IPS-NIHi11 (cell line): Measurements from ENCODE around the gene SNU13.
"Not testable (repeated sequence)": the region's sequence is repeated elsewhere in the genome, so short reads cannot be mapped to it uniquely, and the experiment has no call there.

ENCODE experiments used
- DNase-seq: peaks from one replicate; pipeline ENCODE4 v3.0.0; 2012; ENCODE audit warnings: mixed read lengths, low spot score

Gene SNU13

DNA sequence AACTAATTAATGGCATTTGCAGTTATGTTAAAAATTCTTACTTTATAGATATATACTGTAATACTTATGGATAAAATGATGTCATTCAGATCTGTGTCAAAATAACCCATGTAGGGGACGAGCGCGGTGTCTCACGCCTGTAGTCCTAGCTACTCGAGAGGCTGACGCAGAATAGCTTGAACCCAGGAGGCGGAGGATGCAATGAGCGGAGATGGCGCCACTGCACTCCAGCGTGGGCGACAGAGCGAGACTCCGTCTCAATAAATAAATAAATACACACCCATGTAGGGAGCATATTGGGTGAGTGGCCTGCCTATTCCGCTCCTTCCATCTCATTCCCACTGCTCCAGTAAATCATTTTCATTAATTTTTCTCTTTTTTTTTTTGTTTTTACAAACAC is 7.1 kb downstream of the SNU13 start:
- no peak for DNase-seq

DNA sequence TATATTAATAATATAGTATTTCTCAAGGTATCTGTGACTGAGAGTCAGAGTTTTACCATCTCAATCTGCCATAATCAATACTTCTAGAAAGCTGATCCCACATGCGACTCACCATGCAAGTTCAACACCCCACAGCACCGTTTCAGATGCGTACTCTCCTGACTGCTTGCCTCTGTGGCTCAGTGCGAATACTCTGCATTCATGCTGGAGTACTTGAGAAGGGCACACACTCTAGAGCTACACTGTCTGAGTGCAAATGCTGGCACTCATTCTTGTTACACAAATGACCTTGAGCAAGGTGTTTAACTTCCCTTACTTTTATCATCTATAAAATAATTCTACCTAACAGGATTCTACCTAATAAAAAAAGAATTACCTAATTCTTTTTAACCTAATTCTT is 12.5 kb downstream of the SNU13 start:
- DNase-seq: no peak

DNA sequence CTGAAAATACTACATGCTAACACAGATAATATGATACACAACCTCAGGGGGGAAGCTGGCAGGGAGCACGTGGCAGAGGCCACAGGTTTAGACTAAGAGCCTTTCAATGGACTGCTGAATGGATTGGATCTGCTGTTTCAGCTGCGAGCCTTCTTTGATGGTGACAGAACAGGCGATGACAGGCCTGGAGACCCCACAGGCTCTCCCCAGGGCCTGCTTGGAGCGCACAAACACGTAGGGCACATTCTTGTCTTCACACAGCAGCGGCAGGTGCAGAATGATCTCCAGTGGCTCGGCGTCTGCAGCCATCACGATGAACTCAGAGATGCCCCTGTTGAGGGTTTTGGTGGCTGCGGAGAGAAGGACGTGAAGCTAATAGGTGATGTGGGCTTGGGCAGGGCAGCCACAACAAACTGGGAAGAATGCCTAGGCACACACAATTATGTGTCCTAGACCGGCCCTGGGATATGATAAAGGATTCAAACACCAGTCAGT is 13.8 kb downstream of the SNU13 start:
- no peak for DNase-seq

DNA sequence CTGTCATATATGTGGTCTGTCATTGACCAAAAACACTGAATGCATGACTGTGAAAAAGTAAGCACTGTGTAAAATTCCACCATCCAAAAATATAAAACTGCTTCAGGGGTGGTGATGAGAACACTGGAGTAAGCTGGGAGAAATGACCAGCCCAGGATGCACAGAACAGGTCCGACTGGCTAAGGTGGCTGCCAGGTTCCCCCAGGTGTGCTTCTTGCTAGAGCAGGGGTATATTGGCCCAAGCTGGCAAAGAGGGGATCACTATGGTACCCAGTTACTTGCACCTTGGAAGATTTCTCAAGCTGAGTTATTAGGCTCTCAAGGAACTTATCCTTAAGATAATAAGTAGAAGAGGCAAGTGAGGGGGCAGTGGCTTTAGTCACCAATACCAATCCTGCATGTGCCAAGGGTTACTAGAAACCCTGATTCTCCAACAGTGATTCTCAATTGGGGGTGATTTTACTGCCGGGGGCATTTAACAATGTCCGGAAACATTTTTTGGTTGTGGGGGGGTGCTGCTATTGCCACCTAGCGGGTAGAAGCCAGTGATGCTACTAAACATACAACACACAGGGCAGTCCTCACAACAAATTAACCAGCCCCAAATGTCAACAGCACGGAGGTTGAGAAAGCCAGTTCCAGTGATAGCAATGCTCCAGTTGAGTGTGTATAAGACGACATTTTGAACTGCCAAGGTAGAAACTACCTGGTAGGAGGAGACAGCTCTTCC is 15.7 kb downstream of the SNU13 start:
- peak; percentile 35 for DNase-seq

DNA sequence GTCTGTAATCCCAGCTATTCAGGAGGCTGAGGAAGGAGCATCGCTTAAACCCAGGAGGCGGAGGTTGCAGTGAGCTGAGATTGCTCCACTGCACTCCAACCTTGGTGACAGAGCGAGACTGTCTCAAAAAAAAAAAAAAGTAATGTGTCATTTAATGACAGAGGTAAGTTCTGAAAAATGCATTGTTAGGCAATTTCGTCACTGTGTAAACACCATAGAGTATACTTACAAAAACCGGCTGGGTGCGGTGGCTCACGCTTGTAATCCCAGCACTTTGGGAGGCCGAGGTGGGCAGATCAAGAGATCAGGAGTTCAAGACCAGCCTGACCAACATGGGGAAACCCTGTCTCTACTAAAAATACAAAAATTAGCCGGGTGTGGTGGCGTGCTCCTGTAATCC is 16.6 kb downstream of the SNU13 start:
- not testable (repeated sequence) for DNase-seq

DNA sequence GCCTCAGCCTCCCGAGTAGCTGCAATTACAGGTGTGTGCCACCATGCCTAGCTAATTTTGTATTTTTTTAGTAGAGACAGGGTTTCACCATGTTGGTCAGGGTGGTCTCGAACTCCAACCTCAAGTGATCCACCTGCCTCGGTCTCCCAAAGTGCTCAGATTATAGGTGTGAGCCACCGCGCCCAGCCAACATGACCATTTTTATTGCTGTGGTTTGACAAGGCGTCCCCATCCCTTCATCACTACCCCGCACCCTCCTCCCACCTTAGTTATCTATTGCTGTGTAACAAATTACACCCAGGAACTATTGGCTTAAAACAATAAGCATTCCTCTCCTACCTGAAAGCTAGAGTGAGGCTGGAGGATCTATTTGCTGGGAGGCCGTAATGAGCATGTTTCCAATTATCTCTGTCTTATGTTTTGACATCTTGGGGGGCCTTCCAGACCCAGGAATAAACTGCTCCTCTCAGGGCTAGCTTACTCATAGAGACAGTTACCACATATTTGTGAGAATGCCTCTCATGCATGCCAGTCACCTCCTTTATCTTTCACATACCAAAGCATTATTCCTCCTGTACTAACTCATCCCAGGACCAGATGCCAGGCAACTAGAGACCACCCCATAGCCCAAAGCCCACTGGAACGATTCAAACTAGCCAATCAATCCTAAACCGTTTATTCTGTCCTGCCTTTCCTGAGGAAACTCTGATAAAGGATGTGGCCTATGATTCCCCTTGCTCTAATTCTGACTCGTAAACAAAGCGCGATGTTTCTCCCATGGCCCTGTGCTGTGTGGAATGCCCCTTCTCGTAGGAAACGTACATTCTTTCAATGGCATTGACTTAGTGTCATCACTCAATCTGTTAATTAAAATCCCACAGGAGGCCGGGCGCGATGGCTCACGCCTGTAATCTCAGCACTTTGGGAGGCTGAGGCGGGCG is 19.4 kb downstream of the SNU13 start:
- DNase-seq: no peak

DNA sequence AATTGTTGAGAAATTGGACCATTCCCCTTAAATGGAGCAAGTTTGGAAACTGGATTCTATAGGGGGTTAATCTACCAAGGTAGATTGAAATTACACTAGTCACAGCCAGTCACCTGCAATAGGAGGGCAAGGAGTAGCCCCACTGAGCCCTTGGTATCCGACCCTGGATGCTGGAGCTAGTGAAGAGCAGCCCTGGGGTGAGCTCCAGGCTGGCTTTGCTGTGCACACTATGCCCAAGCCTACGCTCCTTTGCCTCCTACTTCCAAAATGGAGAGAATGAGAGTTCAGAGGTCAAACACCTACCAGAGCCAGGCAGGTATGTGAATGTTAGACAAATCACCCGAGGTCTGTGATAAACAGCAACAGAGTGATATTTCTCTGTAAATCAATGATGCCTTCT is 23.7 kb downstream of the SNU13 start:
- no peak for DNase-seq

DNA sequence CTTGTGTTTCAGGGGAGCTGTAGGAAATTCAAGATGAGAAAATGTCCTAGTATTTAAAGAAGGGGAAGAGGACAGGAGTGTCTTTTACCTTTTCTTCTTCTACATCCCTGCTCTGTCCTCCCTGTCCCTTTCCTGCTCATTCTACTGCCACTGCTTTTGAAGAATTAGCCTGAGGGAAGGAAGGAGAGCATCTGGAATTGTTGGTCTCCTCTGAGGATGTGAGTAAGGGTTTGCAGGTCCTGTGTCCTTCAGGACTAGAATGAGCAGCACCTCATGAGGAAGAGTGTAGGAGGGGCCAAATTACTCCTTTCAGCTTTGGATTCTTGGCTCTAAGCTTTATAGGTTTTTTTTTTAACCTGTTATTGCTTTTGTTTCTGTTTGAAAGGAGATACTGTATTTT is 24.2 kb downstream of the SNU13 start:
- DNase-seq: no peak

DNA sequence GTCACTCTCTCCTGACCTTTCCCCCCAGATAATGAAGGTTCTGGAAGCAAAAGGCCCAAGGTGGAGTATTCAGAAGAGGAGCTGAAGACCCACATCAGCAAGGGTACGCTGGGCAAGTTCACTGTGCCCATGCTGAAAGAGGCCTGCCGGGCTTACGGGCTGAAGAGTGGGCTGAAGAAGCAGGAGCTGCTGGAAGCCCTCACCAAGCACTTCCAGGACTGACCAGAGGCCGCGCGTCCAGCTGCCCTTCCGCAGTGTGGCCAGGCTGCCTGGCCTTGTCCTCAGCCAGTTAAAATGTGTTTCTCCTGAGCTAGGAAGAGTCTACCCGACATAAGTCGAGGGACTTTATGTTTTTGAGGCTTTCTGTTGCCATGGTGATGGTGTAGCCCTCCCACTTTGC is 25.1 kb downstream of the SNU13 start:
- DNase-seq: not testable (repeated sequence)

DNA sequence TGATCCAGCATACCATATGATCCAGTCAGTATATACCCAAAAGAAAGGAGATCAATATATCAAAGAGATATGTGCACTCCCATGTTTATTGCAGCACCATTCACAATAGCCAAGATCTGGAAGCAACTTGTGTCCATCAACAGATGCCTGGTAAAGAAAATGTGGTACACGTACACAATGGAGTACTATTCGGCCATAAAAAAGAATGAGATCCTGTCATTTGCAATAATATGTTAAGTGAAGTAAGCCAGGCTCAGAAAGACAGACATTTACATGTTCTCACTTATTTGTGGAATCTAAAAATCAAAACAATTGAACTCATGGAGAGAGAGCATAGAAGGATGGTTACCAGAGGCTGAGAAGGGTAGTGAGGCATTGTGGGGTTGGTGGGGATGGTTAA is 27.0 kb downstream of the SNU13 start:
- no peak for DNase-seq

DNA sequence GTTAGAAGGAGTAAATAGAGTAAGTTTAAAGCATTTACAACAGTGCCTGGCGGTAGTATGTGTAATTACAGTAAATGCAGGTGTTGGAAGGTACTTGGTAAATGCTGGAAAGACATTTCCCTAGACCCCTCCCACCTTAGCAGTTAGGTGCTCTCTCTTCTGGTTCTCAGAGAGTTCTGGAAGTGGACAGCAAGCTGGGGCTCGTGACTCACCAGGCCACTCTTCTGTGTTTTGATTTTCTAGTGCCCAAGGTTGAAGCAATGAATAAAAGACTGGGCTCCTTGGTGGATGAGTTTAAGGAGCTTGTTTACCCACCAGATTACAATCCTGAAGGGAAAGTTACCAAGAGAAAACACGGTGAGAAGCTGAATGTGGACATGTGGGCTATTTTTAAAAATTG is 27.6 kb downstream of the SNU13 start:
- DNase-seq: no peak

DNA sequence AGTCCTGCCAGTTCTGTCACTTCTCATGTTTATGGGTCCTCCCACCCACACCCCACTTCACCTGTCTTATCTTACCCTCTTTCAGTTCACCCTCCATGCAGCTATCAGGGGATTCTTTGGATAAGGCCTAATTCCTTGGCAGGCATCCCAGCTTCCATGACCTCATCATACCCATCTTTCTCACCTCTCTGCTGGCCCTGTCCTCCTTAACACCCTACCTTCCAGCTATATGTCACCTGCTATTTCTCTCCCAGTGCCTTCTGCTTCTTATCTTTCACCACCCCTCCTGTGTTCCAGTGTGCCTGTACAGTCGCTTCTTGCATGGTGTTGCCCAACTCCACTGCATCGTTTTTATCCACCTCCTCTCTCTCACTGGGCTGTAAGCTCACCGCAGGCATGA is 28.3 kb downstream of the SNU13 start:
- no peak for DNase-seq

DNA sequence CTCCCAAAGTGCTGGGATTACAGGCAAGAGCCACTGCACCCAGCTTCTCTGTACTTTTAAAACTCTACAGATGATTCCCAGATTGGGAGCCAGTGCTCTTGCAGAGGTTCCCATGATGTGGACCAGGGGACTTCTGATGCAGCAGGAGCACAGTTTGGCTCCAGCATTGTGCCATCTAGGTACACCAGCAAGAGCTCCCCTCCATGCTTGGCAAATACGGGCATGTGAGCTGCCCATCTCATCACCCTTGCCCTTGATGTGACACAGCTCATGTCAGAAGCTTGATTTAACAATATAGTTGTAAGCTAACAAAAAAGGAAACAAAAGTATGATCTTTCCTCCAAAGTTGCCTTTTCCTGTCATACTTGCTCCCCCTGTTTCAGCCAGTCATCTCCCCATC is 28.7 kb downstream of the SNU13 start:
- no peak for DNase-seq

DNA sequence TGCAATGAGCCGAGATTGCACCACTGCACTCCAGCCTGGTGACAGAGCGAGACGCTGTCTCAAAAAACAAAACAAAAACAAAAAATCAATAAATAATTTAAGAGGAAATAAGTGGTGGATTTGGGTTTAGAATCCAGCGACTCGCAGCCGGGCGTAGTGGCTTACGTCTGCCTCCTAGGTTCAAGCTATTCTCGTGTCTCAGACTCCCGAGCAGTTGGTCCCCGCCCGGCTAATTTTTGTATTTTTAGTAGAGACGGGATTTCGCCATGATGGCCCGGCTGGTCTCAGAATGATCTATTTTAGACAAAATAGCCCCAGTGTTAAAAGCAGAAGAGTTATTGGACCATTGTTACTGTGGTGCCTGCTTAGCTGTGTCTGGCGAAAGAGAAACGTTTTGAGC is 29.8 kb downstream of the SNU13 start:
- no peak for DNase-seq

DNA sequence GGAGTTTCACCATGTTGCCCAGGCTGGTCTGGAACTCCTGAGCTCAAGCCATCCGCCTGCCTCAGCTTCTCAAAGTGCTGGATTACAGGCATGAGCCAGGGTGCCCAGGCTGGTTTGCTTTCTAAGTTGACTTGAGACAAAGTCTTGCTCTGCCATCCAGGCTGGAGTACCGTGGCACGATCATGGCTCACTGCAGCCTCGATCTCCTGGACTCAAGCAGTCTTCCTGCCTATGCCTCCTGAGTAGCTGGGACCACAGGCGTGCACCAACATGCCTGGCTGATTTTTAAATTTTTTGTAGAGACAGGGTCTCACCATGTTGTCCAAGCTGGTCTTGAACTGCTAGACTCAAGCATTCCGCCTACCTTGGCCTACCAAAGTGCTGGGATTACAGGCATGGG is 31.0 kb downstream of the SNU13 start:
- DNase-seq: no peak

DNA sequence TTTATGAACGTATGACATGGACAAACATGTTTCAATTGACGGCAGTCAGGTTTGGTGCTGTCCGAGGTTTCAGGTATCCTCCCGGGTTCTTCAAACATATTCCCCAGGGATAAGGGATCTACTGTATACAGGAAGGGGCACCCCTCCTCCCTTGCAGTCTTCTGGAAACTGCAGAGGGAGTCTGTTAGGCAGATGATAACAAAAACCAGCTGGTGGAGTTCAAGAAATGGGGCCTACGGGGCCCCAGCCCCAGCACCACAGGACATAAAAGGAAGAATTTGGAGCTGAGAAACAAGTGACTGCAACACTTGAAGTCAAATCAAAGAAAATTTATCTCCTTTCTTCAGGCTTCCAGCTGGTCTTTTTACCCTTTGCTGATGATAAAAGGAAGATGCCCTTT is 32.1 kb downstream of the SNU13 start:
- DNase-seq: no peak

DNA sequence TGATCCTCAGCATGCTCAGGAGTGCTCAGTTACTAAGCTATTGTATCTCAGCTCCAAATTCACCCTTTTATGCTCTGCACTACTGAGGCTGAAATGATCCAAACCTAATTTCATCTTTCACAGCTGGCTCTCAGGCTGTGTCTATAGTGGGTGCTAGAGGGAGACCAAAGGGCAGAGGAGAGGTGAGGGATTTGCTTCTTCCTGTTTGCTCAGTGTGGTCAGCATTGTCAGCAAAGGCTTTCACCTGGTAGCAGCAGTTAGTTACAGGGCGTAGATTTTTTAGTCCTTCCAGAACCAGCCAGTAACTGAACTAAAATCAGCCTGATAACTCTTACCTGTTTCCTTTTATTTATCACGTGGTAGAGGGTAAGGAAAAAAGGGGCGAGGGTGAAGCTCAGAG is 34.3 kb downstream of the SNU13 start:
- DNase-seq: no peak

DNA sequence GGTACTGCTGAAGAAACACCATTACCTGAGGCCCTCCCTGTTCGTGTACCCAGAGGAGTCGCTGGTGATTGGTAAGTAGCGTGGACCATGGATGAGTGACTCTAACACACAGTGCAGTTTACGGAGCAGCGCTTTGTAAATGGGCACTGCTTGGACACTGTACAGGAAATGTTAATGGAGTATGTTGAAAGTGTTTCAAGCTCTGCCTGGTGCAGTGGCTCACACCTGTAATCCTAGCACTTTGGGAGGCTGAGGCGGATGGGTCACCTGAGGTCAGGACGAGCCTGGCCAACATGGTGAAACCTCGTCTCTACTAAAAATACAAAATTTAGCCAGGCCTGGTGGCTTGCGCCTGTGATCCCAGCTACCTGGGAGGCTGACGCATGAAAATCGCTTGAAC is 37.8 kb downstream of the SNU13 start:
- no peak for DNase-seq

DNA sequence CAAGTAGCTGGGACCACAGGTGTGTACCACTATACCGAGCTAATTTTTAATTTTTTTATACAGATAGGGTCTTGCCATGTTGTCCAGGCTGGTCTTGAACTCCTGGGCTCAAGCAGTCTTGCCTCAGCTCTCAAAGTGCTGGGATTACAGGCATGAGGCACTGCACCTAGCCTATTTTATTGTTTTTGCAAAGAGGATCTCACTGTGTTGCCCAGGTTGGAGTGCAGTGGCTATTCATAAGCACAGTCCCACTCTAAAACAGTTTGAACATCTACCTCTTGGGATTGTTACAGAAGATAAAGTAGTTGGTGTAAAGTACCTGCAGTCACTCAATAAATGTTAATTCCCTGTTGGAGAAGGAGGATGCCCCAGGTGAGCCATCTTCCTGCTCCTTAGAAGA is 38.4 kb downstream of the SNU13 start:
- no peak for DNase-seq

DNA sequence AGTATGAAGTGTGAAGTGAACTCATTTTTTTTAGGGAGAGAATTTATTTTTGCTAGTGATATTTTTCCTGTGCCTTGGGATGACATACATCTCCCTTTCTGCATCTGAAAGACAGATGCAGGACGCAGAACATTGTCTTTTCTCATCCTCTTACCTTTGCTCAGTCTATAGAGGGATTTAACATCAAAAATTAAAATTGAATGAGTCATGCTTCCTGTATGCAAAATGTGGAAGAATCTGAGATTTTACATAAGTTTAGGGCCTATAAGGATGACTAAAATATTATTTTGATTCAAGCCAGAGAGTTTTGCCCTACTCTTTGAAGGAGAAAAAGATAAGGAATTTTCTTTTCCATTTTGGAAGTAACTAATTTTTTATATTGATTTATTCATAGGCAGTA is 40.2 kb downstream of the SNU13 start:
- DNase-seq: no peak

DNA sequence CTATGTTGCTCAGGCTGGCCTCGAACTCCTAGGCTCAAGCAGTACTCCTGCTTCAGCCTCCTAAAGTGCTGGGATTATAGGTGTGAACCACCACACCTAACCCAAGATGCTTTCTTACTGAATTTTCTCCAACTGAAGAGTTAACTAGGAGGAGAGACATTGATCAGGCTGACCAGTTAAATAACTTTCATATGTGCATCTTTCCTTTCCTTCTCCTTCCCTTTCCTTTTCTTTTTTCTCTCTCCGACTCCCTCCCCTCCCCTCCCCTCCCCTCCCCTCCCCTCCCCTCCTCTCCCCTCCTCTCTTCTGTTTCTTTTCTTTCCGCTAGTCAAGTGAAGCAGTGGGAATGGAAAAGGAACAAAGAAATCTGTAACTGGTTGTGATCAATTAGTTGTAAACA is 40.9 kb downstream of the SNU13 start:
- no peak for DNase-seq

DNA sequence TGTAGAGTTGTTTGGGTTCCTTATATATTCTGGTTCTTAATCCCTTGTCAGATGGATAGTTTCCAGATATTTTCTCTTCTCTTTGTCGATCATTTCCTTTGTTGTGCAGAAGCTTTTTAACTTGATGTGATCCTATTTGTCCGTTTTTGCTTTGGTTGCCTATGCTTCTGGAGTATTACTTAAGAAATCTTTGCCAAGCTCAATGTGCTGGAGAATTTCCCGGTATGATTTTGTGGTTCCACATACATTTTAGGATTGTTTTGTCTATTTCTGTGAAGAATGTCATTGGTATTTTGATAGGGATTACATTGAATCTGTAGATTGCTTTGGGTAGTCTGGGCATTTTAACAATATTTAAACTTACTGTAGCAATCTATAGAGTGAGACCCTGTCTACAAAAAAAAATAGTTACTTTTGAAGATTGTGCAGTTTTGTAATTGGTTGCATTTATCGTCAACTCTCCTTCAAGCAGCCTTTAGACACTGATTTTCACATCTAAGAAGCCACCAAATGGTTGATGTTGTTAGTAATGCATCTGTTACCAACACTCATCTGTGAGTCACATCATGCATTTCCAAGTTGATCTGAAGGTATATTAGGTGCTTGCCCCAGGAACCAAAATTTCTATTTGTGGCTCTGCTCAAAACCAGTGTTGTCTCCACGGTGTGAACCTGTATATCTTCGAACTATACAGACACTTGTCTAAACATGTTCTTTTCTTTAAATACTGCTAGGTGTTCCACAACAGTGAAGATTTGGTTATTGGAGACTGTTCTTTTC is 46.1 kb downstream of the SNU13 start:
- no peak for DNase-seq

DNA sequence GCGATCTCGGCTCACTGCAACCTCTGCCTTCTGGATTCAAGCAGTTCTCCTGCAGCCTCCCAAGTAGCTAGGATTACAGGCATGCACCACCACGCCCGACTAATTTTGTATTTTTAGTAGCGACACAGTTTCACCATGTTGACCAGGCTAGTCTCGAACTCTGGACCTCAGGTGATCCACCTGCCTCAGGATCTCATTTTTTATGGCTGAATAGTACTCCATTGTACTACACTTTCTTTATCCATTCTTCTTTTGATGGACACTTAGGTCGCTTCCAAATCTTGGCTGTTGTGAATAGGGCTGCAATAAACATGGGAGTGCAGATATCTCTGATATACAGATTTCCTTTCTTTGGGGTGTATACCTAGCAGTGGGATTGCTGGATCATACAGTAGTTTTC is 46.8 kb downstream of the SNU13 start:
- DNase-seq: no peak
